MG63 (cell line): ENCODE results near the gene FFAR1. TPM values are rescaled to one million over a fixed set of nuclear protein-coding genes. Genes with fewer than 3 reads are reported as not detected.
A peak's percentile ranks its signal among the peaks of the same experiment; 100 is the strongest.
"Not testable (repeated sequence)": the region's sequence is repeated elsewhere in the genome, so short reads cannot be mapped to it uniquely, and the experiment has no call there.

ENCODE experiments used
- DNase-seq: peaks from one replicate; pipeline ENCODE4 v3.0.0-alpha.2; 2020
- H3K27me3 ChIP-seq: fragments of 250-450 bp; sonication (Bioruptor Pico); 2 replicates; pipeline ENCODE4 v1.5.1; 2020; ENCODE audit warnings: mild to moderate bottlenecking, moderate library complexity
- H3K36me3 ChIP-seq: fragments of 250-450 bp; sonication (Bioruptor Pico); 2 replicates; pipeline ENCODE4 v1.5.1; 2020; ENCODE audit warnings: mild to moderate bottlenecking, moderate library complexity
- H3K4me3 ChIP-seq: fragments of 250-450 bp; sonication (Bioruptor Pico); 2 replicates; pipeline ENCODE4 v1.5.1; 2020; ENCODE audit warnings: mild to moderate bottlenecking, moderate library complexity
- H3K9me3 ChIP-seq: fragments of 250-450 bp; sonication (Bioruptor Pico); 2 replicates; pipeline ENCODE4 v1.5.1; 2020; ENCODE audit warnings: mild to moderate bottlenecking, moderate library complexity
- total RNA-seq: library from RNA; depleted of rRNA; stranded (reverse); fragments of >200 nt; shearing (Covaris generic); gene quantifications from 2 replicates; pipeline ENCODE4 v1.2.3, GENCODE V29; 2014; ENCODE audit warnings: low replicate concordance

The FFAR1 gene
- total RNA-seq, 1 experiment from 2014 or later, result not detected

DNA sequence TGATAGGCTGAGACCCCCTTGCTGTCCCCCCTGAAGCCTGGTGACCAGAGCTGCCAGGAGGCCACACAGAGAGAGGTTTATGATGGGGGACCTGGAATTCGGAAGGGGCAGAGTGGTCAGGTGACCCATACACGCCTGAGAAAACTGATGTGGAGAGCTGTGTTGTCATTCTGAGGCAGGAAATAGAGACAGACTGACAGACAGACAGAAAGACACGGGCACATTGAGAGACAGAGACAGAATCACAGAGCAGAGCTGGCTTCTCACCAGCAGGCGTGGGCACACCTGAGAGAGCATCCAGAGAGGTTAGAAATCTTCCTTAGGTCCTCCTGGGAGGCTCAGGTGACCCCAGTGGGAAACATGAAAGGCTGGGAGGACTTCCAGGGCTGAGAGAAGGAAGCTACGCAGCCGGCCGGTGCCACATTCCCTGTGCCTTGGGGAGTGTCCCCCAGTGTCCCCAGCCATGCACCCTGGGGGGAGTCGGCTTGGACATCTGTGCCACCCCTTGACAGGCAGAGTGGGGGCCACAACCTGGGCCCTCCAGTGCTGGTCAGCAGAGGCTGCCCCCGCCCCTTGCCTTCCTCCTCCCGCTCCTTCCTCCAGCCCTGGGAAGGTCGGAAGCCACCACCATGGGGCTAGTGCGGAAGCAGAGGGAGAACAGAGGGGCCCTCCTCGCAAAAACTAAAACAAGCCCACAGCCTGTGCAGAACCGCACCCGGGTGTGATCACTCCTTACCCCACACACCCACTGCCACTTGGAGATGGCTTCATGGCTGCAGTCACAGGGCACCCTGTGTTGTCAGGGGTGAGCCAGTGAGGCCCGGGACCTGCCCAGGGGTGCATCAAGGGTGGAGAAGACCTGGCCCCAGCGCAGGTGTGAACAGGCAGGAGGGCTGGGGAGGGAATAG, 2.2 kb downstream of the FFAR1 start:
- Histone ChIP-seq H3K36me3 (no peaks in the 10 kb centered on the region), H3K27me3 (peaks cover 23% of the 10 kb centered on the region), H3K9me3 (no peaks in the 10 kb centered on the region), H3K4me3 (no peak overlapping the region)
- no peak for DNase-seq

DNA sequence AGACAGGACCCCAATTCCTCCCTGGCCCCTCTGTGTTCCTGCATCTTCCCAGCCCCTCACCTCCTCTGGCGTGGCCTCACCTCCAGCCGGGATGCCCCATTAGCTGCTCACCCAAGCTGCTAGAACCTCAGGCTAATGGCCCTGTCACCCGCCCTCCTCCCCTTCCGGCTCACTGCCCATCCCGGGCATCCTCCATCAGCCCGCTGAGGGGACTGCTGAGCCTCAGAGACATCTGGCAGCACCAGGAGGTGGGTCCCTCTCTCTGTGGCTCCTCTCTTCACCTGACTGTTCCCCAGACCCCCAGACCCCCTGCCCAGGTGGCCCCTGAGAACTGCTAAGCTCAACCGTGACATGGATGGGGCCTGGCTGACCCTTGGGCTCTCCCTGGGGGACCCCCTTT, 2.9 kb downstream of the FFAR1 start:
- H3K27me3 ChIP-seq, result peaks cover 19% of the 10 kb centered on the region
- no peaks in the 10 kb centered on the region for H3K9me3 ChIP-seq
- no peak for DNase-seq
- H3K4me3 ChIP-seq, result no peak overlapping the region
- H3K36me3 ChIP-seq, result no peaks in the 10 kb centered on the region

DNA sequence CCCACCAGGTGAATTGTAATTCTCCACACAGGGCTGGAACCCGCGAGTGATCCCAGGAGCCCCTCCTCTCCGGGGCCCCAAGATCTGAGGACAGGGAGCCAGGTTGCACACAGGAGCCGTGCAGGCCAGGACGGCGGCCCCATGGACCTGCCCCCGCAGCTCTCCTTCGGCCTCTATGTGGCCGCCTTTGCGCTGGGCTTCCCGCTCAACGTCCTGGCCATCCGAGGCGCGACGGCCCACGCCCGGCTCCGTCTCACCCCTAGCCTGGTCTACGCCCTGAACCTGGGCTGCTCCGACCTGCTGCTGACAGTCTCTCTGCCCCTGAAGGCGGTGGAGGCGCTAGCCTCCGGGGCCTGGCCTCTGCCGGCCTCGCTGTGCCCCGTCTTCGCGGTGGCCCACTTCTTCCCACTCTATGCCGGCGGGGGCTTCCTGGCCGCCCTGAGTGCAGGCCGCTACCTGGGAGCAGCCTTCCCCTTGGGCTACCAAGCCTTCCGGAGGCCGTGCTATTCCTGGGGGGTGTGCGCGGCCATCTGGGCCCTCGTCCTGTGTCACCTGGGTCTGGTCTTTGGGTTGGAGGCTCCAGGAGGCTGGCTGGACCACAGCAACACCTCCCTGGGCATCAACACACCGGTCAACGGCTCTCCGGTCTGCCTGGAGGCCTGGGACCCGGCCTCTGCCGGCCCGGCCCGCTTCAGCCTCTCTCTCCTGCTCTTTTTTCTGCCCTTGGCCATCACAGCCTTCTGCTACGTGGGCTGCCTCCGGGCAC, 3.9 kb downstream of the FFAR1 start:
- DNase-seq, result no peak
- Histone ChIP-seq H3K9me3 (no peaks in the 10 kb centered on the region), H3K4me3 (no peak overlapping the region), H3K36me3 (no peaks in the 10 kb centered on the region), H3K27me3 (peaks cover 11% of the 10 kb centered on the region)

DNA sequence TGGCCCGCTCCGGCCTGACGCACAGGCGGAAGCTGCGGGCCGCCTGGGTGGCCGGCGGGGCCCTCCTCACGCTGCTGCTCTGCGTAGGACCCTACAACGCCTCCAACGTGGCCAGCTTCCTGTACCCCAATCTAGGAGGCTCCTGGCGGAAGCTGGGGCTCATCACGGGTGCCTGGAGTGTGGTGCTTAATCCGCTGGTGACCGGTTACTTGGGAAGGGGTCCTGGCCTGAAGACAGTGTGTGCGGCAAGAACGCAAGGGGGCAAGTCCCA, 4.4 kb downstream of the FFAR1 start:
- no peak for DNase-seq
- H3K4me3 ChIP-seq, result no peak overlapping the region
- H3K36me3 ChIP-seq, result no peaks in the 10 kb centered on the region
- H3K9me3 ChIP-seq, result no peaks in the 10 kb centered on the region
- H3K27me3 ChIP-seq, result peaks cover 11% of the 10 kb centered on the region

DNA sequence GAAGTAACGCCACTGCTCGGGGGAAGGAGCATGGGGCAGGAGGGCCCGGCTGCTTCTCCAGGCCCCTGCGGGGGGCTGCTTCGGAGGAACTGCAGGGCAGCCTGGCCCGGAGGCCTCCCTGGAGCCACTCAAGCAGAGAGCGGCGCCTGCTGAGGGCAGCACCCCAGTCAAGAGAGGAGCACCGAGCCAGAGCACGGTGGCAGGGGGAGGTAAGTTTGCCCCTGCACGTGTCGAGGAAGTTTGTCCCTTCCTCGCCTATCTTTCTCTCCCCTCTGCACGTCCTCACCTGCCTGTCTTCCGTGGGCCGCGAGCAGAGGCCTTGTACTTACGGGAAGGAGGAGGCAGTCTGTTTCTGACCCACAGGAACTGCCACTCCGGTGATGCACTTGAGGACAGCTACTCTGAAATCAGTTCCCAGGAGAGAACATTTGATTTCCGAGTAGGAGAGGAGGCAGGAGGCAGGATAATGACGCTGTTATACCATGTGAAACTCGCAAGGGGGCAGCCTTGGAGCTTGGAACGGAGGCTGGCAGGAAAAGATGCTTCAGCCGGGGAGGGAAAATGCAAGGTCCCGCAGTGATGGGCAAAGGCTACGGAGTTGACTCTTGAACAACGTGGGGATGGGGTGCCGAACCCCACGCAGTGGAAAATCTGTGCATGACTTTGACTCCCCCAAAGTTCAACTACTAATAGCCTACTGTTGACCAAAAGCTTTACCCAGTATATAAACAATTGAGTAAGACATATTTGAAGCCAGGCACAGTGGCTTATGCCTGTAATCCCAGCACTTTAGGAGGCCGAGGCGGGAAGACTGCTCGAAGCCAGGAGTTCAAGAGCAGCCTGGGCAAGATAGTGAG, 5.0 kb downstream of the FFAR1 start:
- Histone ChIP-seq H3K9me3 (no peaks in the 10 kb centered on the region), H3K4me3 (no peak overlapping the region), H3K27me3 (peaks cover 8% of the 10 kb centered on the region), H3K36me3 (no peaks in the 10 kb centered on the region)
- DNase-seq, result peak; percentile 52

DNA sequence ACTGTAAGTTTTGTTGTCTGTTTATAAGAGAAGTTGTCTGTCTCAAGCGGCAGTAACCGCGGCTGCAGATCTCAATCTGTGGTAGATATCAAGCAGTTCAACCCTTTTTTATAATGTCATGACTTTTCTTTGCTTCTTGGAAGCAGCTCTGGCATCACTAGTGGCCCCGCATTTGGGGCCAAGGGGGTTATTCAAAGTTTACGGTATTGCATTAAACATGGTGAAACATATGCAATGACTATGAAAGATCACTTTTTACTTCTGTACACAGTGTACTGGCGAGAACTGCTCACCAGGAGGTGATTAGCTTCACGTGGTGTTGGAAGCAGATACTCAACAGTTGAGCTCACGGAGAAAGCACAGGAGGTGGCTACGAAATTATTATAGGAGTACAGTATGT, 5.9 kb downstream of the FFAR1 start:
- Histone ChIP-seq H3K4me3 (no peak overlapping the region), H3K27me3 (peaks cover 12% of the 10 kb centered on the region; the same call in 1 of the 2 replicates), H3K36me3 (no peaks in the 10 kb centered on the region), H3K9me3 (no peaks in the 10 kb centered on the region)
- DNase-seq, result no peak

DNA sequence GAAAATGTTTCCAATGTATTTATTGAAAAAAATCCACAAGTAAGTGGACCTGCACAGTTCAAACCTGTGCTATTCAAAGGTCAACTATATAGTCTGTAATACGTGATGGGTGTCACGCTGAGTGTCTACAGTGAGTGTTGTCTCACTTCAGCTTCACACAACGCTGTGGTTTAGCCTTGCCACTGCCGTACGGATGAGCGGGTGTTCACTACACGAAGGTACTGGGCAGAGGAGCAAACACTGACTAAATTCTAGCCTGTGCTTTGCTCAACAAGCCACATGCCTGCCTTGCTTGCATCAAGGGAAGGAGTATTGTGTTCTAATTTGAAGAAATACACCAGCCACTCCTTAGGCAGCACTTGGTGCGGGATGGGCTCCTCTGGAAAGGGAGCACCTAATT, 7.2 kb downstream of the FFAR1 start:
- H3K4me3 ChIP-seq, result no peak overlapping the region
- no peaks in the 10 kb centered on the region for H3K36me3 ChIP-seq
- no peak for DNase-seq
- H3K27me3 ChIP-seq, result peaks cover 12% of the 10 kb centered on the region; the same call in 1 of the 2 replicates
- H3K9me3 ChIP-seq, result no peaks in the 10 kb centered on the region

DNA sequence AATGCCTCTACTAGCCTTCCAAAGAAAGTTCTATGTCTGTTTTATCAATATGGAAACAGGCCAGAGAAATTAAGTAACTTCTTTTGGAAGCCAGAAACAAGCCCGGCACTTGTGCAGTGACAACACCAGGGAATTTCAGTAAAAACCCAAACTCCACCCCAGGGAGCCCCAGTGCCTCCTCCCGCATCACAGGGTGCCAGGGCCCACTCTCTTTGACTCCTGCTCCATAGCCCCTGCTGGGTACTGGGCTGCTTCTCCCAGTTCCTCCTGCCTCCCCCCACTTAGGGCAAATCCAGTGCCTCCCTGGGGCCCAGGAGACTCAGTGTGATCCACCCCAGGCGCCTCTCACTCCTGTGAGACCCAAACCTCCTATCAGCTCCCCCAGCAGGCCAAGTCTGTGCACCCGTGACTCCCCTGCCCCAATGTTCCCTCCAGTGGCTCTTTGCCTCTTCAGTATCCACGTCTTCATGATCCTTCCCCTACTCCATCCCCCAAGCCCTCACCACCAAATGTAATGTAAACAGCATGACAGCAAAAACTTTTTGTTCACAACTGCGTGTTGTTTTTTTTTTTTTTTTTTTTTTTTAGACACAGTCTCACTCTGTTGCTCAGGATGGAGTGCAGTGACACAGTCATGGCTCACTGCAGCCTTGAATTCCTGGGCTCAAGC, 8.2 kb downstream of the FFAR1 start:
- no peaks in the 10 kb centered on the region for H3K9me3 ChIP-seq
- no peak overlapping the region for H3K4me3 ChIP-seq
- peaks cover 15% of the 10 kb centered on the region for H3K27me3 ChIP-seq
- DNase-seq, result no peak
- H3K36me3 ChIP-seq, result no peaks in the 10 kb centered on the region

DNA sequence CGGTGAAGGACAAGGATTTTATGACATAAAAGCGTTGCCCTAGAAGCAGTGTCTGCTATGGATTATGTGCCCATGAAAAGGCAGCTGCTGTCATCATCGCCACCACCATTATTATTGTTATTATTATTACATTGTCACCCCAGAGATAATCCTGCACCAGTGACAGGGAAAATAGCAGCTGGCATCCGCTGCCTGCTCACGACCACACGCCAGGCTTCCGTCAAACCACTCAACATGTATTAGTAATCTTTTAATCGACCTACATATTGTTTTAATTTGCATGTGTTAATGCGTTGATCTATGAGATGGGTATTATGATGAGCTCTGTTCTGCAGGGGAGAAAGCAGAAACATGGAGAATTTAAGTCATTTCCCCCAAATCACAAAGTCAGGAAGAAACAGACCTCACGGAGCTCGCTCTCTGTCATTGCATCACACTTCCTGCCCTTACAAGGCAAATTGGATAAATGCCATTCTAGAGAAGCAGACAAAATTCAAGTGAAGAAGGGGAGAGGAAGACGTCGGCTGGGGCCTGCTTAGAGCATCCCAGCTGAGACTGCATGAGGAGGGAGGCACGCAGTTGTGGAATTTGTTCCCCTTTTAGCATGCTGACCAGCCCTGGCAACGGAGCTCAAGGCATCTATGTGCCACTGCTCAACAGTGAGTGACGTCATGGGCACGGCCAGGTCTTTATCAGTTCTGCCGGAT, 10.3 kb downstream of the FFAR1 start, which contains the start of gene FFAR3:
TSS of gene FFAR3 (plus strand) at position 594 of the 707 bp plus-strand sequence. CDS start 431 bp downstream, outside the sequence.
- no peak within 1 kb of the TSS for H3K4me3 ChIP-seq
- no peaks in the 10 kb centered on the region for H3K36me3 ChIP-seq
- no peaks in the 10 kb centered on the region for H3K9me3 ChIP-seq
- no peak for DNase-seq
- H3K27me3 ChIP-seq, result peaks cover 34% of the 10 kb centered on the region

DNA sequence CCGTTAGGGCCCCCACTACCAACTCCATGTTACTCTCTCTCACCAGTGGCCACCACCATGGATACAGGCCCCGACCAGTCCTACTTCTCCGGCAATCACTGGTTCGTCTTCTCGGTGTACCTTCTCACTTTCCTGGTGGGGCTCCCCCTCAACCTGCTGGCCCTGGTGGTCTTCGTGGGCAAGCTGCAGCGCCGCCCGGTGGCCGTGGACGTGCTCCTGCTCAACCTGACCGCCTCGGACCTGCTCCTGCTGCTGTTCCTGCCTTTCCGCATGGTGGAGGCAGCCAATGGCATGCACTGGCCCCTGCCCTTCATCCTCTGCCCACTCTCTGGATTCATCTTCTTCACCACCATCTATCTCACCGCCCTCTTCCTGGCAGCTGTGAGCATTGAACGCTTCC, 11.1 kb downstream of the FFAR1 start:
- H3K36me3 ChIP-seq, H3K4me3 ChIP-seq, H3K9me3 ChIP-seq, DNase-seq: not testable (repeated sequence)
- peaks cover 30% of the 10 kb centered on the region for H3K27me3 ChIP-seq

DNA sequence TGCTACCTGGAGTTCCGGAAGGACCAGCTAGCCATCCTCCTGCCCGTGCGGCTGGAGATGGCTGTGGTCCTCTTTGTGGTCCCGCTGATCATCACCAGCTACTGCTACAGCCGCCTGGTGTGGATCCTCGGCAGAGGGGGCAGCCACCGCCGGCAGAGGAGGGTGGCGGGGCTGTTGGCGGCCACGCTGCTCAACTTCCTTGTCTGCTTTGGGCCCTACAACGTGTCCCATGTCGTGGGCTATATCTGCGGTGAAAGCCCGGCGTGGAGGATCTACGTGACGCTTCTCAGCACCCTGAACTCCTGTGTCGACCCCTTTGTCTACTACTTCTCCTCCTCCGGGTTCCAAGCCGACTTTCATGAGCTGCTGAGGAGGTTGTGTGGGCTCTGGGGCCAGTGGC, 11.7 kb downstream of the FFAR1 start:
- not testable (repeated sequence) for H3K9me3 ChIP-seq, H3K4me3 ChIP-seq, H3K36me3 ChIP-seq, DNase-seq
- H3K27me3 ChIP-seq, result peaks cover 34% of the 10 kb centered on the region

DNA sequence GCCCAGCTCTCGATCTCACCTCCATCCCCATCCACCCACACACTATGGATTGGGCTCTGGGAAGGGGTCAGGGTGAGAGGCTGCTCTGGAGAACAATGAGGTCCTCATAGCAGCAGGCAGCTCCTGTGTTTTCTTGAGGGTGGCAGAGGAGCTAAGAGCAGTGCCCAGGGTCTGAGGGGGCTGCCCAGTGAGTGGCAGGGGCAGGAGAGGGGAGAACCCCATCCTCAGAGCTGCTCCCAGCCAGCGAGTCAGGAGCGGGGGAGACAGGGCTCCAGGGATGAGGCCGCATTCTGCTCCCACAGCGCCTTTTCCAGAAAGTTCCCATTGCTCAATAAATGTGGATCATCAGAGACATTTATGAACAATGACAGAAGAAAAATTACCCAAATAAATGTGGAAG, 12.4 kb downstream of the FFAR1 start:
- H3K27me3 ChIP-seq, result peaks cover 39% of the 10 kb centered on the region
- DNase-seq, H3K9me3 ChIP-seq, H3K36me3 ChIP-seq, H3K4me3 ChIP-seq: not testable (repeated sequence)

DNA sequence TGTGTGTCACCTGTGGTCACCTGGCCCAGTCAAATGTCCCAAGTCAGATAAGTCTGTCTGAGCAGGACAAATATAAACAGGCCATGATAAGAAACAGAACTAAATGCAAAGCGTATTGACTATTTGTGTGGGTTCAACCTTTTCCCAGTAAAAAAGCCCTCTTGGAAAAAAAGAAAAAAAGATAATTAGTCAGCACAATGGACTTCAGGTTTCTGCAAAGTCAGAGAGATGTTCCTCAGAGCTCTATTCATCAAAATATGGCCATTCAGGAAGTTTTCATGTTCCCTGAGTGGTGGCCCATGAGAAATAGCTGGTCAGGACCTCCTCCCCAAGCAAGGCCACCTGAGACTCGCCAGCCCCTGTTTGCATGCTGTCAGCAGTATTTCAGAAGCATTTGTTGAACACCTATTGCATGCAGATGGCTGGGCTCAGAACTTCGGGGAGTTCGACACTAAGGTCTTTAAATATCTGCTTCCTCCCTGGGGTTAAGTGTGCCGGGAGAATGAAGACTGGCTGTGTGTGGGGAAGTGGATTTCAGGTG, 13.2 kb downstream of the FFAR1 start:
- Histone ChIP-seq H3K4me3 (no peak overlapping the region), H3K36me3 (no peaks in the 10 kb centered on the region), H3K9me3 (no peaks in the 10 kb centered on the region), H3K27me3 (peaks cover 46% of the 10 kb centered on the region)
- DNase-seq, result no peak

DNA sequence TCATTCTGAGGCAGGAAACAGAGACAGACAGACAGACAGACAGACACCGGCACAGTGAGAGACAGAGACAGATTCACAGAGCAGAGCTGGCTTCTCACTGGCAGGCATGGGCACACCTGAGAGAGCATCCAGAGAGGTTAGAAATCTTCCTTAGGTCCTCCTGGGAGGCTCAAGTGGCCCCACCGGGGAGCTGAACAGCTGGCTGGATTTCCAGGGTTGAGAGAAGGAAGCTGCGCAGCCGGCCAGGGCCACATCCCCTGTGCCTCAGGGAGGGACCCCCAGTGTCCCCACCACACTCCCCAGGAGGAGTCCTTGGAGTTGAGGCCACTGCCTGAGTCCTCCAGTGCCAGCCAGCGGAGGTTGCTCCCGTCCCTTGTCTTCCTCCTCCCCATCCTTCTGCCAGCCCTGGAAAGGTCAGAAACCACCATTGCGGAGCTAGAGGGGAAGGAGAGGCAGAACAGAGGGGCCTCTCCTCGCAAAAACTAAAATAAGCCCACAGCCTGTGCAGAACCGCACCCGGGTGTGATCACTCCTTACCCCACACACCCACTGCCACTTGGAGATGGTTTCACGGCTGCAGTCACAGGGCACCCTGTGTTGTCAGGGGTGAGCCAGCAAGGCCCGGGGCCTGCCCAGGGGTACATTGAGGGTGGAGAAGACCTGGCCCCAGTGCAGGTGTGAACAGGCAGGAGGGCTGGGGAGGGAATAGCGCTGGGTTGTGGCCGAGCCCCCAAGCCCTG, 14.7 kb downstream of the FFAR1 start:
- DNase-seq, result no peak
- no peaks in the 10 kb centered on the region for H3K9me3 ChIP-seq
- H3K36me3 ChIP-seq, result no peaks in the 10 kb centered on the region
- no peak overlapping the region for H3K4me3 ChIP-seq
- peaks cover 53% of the 10 kb centered on the region for H3K27me3 ChIP-seq

DNA sequence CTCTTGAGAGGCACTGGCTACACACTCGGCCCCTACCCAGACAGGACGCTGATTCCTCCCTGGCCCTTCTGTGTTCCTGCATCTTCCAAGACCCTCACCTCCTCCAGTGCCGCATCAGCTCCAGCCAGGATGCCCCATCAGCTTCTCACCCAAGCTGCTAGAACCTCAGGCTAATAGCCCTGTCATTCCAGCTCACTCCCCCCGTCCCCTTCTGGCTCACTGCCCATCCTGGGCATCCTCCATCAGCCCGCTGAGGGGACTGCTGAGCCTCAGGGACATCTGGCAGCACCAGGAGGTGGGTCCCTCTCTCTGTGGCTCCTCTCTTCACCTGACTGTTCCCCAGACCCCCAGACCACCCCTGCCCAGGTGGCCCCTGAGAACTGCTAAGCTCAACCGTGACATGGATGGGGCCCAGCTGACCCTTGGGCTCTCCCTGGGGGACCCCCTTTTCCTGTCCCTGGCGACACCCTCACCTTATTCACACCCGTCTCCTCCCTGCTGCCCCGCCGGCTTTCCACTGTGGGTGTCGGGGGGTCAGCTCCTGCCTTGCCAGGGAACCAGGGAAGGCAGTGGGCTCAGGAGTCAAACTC, 15.4 kb downstream of the FFAR1 start:
- DNase-seq, result no peak
- no peaks in the 10 kb centered on the region for H3K36me3 ChIP-seq
- H3K4me3 ChIP-seq, result no peak overlapping the region
- H3K27me3 ChIP-seq, result peaks cover 47% of the 10 kb centered on the region
- no peaks in the 10 kb centered on the region for H3K9me3 ChIP-seq
